HepG2 (cell line): ENCODE data around the gene CAPN10. TPM values are rescaled to one million over a fixed set of nuclear protein-coding genes. Genes with fewer than 3 reads are reported as not detected.

Experiments used
- ATAC-seq: fragments of 200-7000 bp; cut with Tn5 transposase; 3 replicates; pipeline ENCODE4 v1.9.1; 2020; ENCODE audit warnings: mild to moderate bottlenecking, moderate library complexity
- BruUV-seq: library from RNA; stranded (reverse); fragments of 400-500 nt; replicated peaks from 2 replicates; lab custom pipeline; 2021; lab: Mats Ljungman, UMichigan
- CTCF ChIA-PET: fragments of 300-600 bp; formaldehyde crosslinking; extraction: SDS; loops from one replicate; lab custom pipeline; 2021; ENCODE audit warnings: low total read pairs, inconsistent platforms, low intra/inter-chr PET ratio; lab: Yijun Ruan, JAX
- POLR2A ChIA-PET: fragments of 350-600 bp; sonication (Branson Sonifier 250); formaldehyde crosslinking; loops from one replicate; lab custom pipeline; 2020; ENCODE audit warnings: antibody characterized with exemption, inconsistent platforms; lab: Yijun Ruan, JAX
- DNase-seq: peaks from one replicate; pipeline ENCODE4 v3.0.0-alpha.2; 2015; ENCODE audit warnings: low spot score
- FAIRE-seq: peaks from 3 replicates; lab custom pipeline; 2011; peaks lifted over from hg19 to GRCh38; lab: Jason Lieb, UNC
- H2AFZ ChIP-seq: one replicate; pipeline ENCODE4 v1.6.1; 2011; ENCODE audit warnings: low read length, inconsistent platforms
- H3K27ac ChIP-seq: fragments of 300-600 bp; 3 replicates; pipeline ENCODE4 v1.8.0; 2011; ENCODE audit warnings: mixed run types, mild to moderate bottlenecking, mixed read lengths, low read length, inconsistent platforms; ENCODE audit not compliant: insufficient read depth; ENCODE audit errors: extremely low read length
- H3K27me3 ChIP-seq, 2 experiments: fragments of 200-600 bp in 1 of 2; 2 replicates in 1 of 2; 3 replicates in 1 of 2; pipeline versions ENCODE4 v1.6.0 to v1.8.0; 2011; ENCODE audit warnings: low read length in 2 of 2, mild to moderate bottlenecking in 2 of 2, moderate library complexity in 2 of 2, inconsistent platforms in 1 of 2; ENCODE audit not compliant: insufficient read depth in 2 of 2, control insufficient read depth in 1 of 2
- H3K36me3 ChIP-seq, 2 experiments: fragments of 200-600 bp in 1 of 2; replicated peaks in 1 of 2; 2 replicates in 1 of 2; 3 replicates in 1 of 2; pipeline versions ENCODE4 v1.5.1 to v1.8.0; 2011; ENCODE audit warnings: low read length in 2 of 2, inconsistent platforms in 1 of 2; ENCODE audit not compliant: insufficient read depth in 2 of 2, control insufficient read depth in 1 of 2
- H3K4me1 ChIP-seq: 2 replicates; pipeline ENCODE4 v1.5.1; 2012; ENCODE audit warnings: low read length, inconsistent platforms; ENCODE audit not compliant: insufficient read depth
- H3K4me2 ChIP-seq: 2 replicates; pipeline ENCODE4 v1.6.0; 2011; ENCODE audit warnings: low read depth, low read length, inconsistent platforms
- H3K4me3 ChIP-seq, 3 experiments: fragments of 200-600 bp in 1 of 3; sonication (generic), shearing (Covaris generic) in 1 of 3; replicated peaks in 1 of 3; 2 replicates each; pipeline ENCODE4 v1.5.1; 2011 to 2016; ENCODE audit warnings: low read length in 3 of 3, inconsistent platforms in 2 of 3, low read depth in 2 of 3, mild to moderate bottlenecking in 2 of 3, control low read depth in 1 of 3, mixed read lengths in 1 of 3; ENCODE audit not compliant: insufficient read depth in 1 of 3
- H3K79me2 ChIP-seq: one replicate; pipeline ENCODE4 v1.6.1; 2011; ENCODE audit warnings: low read length, inconsistent platforms; ENCODE audit not compliant: insufficient read depth
- H3K9ac ChIP-seq: 2 replicates; pipeline ENCODE4 v1.6.0; 2011; ENCODE audit warnings: mild to moderate bottlenecking, low read depth, low read length, inconsistent platforms; ENCODE audit not compliant: insufficient read depth
- H3K9me3 ChIP-seq: 2 replicates; pipeline ENCODE4 v1.5.1; 2012; ENCODE audit warnings: mild to moderate bottlenecking, low read length
- H4K20me1 ChIP-seq: 2 replicates; pipeline ENCODE4 v1.6.0; 2011; ENCODE audit warnings: inconsistent platforms, mild to moderate bottlenecking, low read length, moderate library complexity; ENCODE audit not compliant: insufficient read depth
- AGO1 ChIP-seq: fragments of 200-400 bp; formaldehyde crosslinking; IDR thresholded peaks from 2 replicates; pipeline ENCODE4 v1.6.1; 2017; ENCODE audit warnings: mild to moderate bottlenecking, low read depth, low read length, moderate library complexity; ENCODE audit not compliant: poor library complexity, severe bottlenecking
- AGO2 ChIP-seq: fragments of 200-400 bp; formaldehyde crosslinking; optimal IDR thresholded peaks from 2 replicates; pipeline ENCODE3; 2017; ENCODE audit warnings: mild to moderate bottlenecking, low read depth, low read length, moderate library complexity
- DPF2 ChIP-seq: sonication (generic); formaldehyde crosslinking; IDR thresholded peaks from 2 replicates; pipeline ENCODE4 v1.4.0; 2020; ENCODE audit warnings: mild to moderate bottlenecking, low read depth, missing genetic modification reagents, borderline replicate concordance
- HMGXB3 ChIP-seq: sonication (generic); formaldehyde crosslinking; IDR thresholded peaks from 2 replicates; pipeline ENCODE4 v1.4.0; 2020; ENCODE audit warnings: missing genetic modification reagents, borderline replicate concordance
- HNRNPLL ChIP-seq: fragments of 200-400 bp; formaldehyde crosslinking; IDR thresholded peaks from 2 replicates; pipeline ENCODE4 v1.6.1; 2017; ENCODE audit warnings: mild to moderate bottlenecking, low read depth, low read length; ENCODE audit not compliant: poor library complexity, severe bottlenecking
- KLF15 ChIP-seq: sonication (generic); formaldehyde crosslinking; IDR thresholded peaks from 2 replicates; pipeline ENCODE4 v1.8.1; 2023; ENCODE audit warnings: borderline replicate concordance, mild to moderate bottlenecking, inconsistent platforms, missing genetic modification reagents, mixed read lengths
- NRL ChIP-seq: sonication (generic); formaldehyde crosslinking; IDR thresholded peaks from 2 replicates; pipeline ENCODE4 v1.5.0; 2020; ENCODE audit warnings: missing genetic modification reagents, mild to moderate bottlenecking, moderate library complexity, borderline replicate concordance
- RXRA ChIP-seq: sonication (generic); formaldehyde crosslinking; IDR thresholded peaks from 2 replicates; pipeline ENCODE4 v1.5.1; 2020; ENCODE audit warnings: missing genetic modification reagents
- ZNF382 ChIP-seq: sonication (generic); formaldehyde crosslinking; IDR thresholded peaks from 2 replicates; pipeline ENCODE4 v1.5.0; 2020; ENCODE audit warnings: missing genetic modification reagents, mild to moderate bottlenecking, borderline replicate concordance
- ZUFSP ChIP-seq: sonication (generic); formaldehyde crosslinking; IDR thresholded peaks from 2 replicates; pipeline ENCODE4 v1.9.0; 2021; ENCODE audit warnings: missing genetic modification reagents, mild to moderate bottlenecking, borderline replicate concordance
- WGBS: methylation state at CpG from one replicate; pipeline ENCODE4 v1.1.6; 2017; ENCODE audit warnings: low lambda C conversion rate; 5-methylcytosine and 5-hydroxymethylcytosine counted together
- in situ Hi-C: cut with HindIII; loops from 2 replicates; pipeline ENCODE4 v1.10.0; 2017; ENCODE audit warnings: low pct_unique_long_range_greater_than_20kb; ENCODE audit not compliant: extremely low pct_ligation_motif_present
- intact Hi-C: fragments of 100-400 bp; cut with micrococcal nuclease; formaldehyde crosslinking; loops from one replicate; pipeline ENCODE4 v1.10.0; 2022; ENCODE audit not compliant: unreplicated experiment
- polyA plus RNA-seq, 8 experiments: library from polyadenylated mRNA; depleted of rRNA in 3 of 8; stranded (reverse) in 7 of 8; unstranded in 1 of 8; fragments of >200 nt; fragmentation: Illumina TruSeq in 4 of 8; extraction: Trizol in 4 of 8; gene quantifications; 2 replicates each; pipeline versions ENCODE4 v1.2.1 to v1.2.3, GENCODE V29; 2011 to 2016; ENCODE audit warnings: low read depth in 4 of 8, missing spikeins in 1 of 8, mixed read lengths in 1 of 8; ENCODE audit not compliant: insufficient read depth in 1 of 8
- total RNA-seq, 5 experiments: library from RNA; depleted of rRNA; stranded (reverse); fragments of >200 nt; fragmentation: Illumina TruSeq; extraction: Trizol; gene quantifications; 2 replicates each; pipeline ENCODE4 v1.2.3, GENCODE V29; 2016; ENCODE audit warnings: low read depth in 1 of 5
- TF ChIP-seq, protein P1 (sequence below): sonication (generic); formaldehyde crosslinking; IDR thresholded peaks from 2 replicates; pipeline ENCODE4 v1.9.0; 2022; ENCODE audit warnings: missing genetic modification reagents, mild to moderate bottlenecking, borderline replicate concordance

The CAPN10 gene
- total and polyA plus RNA-seq, 2 of the 13 experiments (the other 11 are each of a cell fraction or from before 2014, with no cell fraction given), result 27.6 to 32.4 TPM

DNA sequence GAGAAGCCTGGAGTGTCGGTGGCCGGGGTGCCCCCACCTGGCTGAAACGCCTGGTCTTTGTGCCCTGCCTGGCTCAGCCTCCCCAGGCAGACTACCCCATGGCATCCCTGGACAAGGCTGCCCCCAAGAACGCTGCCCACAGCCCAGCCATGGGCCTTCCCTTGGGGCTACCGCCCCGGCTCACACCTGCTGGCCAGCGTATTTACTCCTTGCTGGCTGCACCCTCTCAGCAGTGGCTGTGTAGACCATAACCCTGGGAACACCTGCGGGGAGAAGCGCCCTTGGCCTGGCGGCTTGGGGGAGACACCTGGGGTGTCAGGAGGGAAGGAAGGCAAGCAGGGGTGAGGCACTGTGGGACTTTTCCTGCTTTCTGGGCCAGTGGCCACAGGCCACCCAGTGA lies 17.3 kb downstream of the CAPN10 start:
- WGBS, result 80% methylated on average over 10 of the region's 10 CpGs
- peak; percentile 7 for ATAC-seq
- peak; percentile 29 for TF ChIP-seq AGO1
- TF ChIP-seq NRL (CRISPR knock-in tag), result no peak
- 0 out of 2 replicates have a peak, but pooled peaks have one; percentile 65 for TF ChIP-seq ZUFSP (CRISPR knock-in tag)
- no peak for TF ChIP-seq HNRNPLL
- no peak for TF ChIP-seq DPF2 (CRISPR knock-in tag)
- TF ChIP-seq ZNF382 (CRISPR knock-in tag), result no peak
- TF ChIP-seq RXRA (CRISPR knock-in tag), result 0 out of 2 replicates have a peak, but pooled peaks have one; percentile 13
- TF ChIP-seq AGO2, result peak; percentile 54
- TF ChIP-seq HMGXB3 (CRISPR knock-in tag), result no peak
- TF ChIP-seq, protein P1, sequence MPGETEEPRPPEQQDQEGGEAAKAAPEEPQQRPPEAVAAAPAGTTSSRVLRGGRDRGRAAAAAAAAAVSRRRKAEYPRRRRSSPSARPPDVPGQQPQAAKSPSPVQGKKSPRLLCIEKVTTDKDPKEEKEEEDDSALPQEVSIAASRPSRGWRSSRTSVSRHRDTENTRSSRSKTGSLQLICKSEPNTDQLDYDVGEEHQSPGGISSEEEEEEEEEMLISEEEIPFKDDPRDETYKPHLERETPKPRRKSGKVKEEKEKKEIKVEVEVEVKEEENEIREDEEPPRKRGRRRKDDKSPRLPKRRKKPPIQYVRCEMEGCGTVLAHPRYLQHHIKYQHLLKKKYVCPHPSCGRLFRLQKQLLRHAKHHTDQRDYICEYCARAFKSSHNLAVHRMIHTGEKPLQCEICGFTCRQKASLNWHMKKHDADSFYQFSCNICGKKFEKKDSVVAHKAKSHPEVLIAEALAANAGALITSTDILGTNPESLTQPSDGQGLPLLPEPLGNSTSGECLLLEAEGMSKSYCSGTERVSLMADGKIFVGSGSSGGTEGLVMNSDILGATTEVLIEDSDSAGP (CRISPR knock-in tag), result peak; percentile 17; the same call in 1 of the 2 replicates
- no peak for TF ChIP-seq KLF15

More for the DNA sequence above, 17.3 kb downstream of the CAPN10 start:
- Histone ChIP-seq H3K4me2 (peak overlapping the region; percentile 91), H3K27me3 (no peaks in the 10 kb centered on the region), H3K36me3 (no peaks in the 10 kb centered on the region), H3K9ac (peak overlapping the region; percentile 78), H3K4me3 (peak overlapping the region in 1 of 3 experiments; percentile 74; a peak in 1 of 6 replicates), H3K9me3 (no peaks in the 10 kb centered on the region), H4K20me1 (0 out of 2 replicates have a peak, but pooled peaks cover 5% of the 10 kb centered on the region), H3K79me2 (peaks cover 36% of the 10 kb centered on the region), H3K4me1 (peaks cover 65% of the 10 kb centered on the region), H3K27ac (peak overlapping the region; percentile 91), H2AFZ (no peak overlapping the region)
- intact Hi-C loops (loop anchor here (1.0 to 10.0 kb wide), 2 partner anchors 18 to 231 kb away; partner anchors contain the start of gene CAPN10), in situ Hi-C loops (no loop called here)
- CTCF ChIA-PET, result interaction anchor here (1.1 to 1.4 kb wide), 3 partner anchors 17 to 90 kb away, joined by 4 to 5 read pairs (median 4); partner anchors contain the start of gene CAPN10
- no peak for DNase-seq
- no peak for FAIRE-seq
- no TSS peak for BruUV-seq
- POLR2A ChIA-PET, result interaction anchor here (0.8 to 9.7 kb wide), 14 partner anchors 9 to 270 kb away, joined by 3 to 147 read pairs (median 4); partner anchors contain the start of genes CAPN10, DUSP28, GPR35 and RNPEPL1
